ENCODE data around the gene PHYHIPL. TPM values are rescaled to one million over a fixed set of nuclear protein-coding genes. Genes with fewer than 3 reads are reported as not detected.

The PHYHIPL gene
- total and polyA plus RNA-seq, 2 of the 4 experiments (the other 2 are of a cell fraction): not detected

GRCh38 chr10:59244871-59245270 is 68.4 kb downstream of the PHYHIPL start:
- in situ Hi-C loops (cut with MboI; ENCODE audit: low sequenced_read_pairs) (loop anchor here (5.0 to 10.0 kb wide), 3 partner anchors 220 to 380 kb away; no protein-coding TSS in a partner anchor), intact Hi-C loops (cut with micrococcal nuclease) (loop anchor here (10.0 kb wide), 1 partner anchor 560 kb away; no protein-coding TSS in a partner anchor), dilution Hi-C loops (cut with HindIII; ENCODE audit: low sequenced_read_pairs, unreplicated experiment) (no loop called here)
- no peak overlapping the region for H4K8ac ChIP-seq (ENCODE audit: low read depth in 2 of 2, low read length in 2 of 2)
- H3K27ac ChIP-seq (ENCODE audit: insufficient read depth, low read length): no peak overlapping the region
- H2AFZ ChIP-seq (replicated peaks; ENCODE audit: low read length, poor library complexity): no peak overlapping the region
- no peak overlapping the region for H4K91ac ChIP-seq (ENCODE audit: insufficient read depth, low read depth, low read length)
- H2BK20ac ChIP-seq (ENCODE audit: low read depth, low read length): no peak overlapping the region
- H3K4me3 ChIP-seq (ENCODE audit: insufficient read depth, low read depth, low read length): no peak overlapping the region
- no peak overlapping the region for H4K5ac ChIP-seq (ENCODE audit: low read depth, low read length)
- ChIA-PET POLR2A (ENCODE audit: unreplicated experiment) (no interaction called here), CTCF (no interaction called here)
- H3K4me1 ChIP-seq (ENCODE audit: control insufficient read depth, insufficient read depth, low read length): no peaks in the 10 kb centered on the region
- H2AK5ac ChIP-seq (ENCODE audit: low read depth, low read length): no peak overlapping the region
- H3K36me3 ChIP-seq (ENCODE audit: control insufficient read depth, insufficient read depth, low read length): no peaks in the 10 kb centered on the region
- H3K14ac ChIP-seq (replicated peaks; ENCODE audit: low read depth, low read length): no peak overlapping the region
- H2BK120ac ChIP-seq (ENCODE audit: low read depth, low read length): no peak overlapping the region
- WGBS, 2 experiments (ENCODE audit: extremely low coverage in 2 of 2, insufficient read length in 1 of 2): no CpG with 5 or more reads among the region's 1 CpG
- H3K9me1 ChIP-seq (ENCODE audit: insufficient read depth, low read length): no peaks in the 10 kb centered on the region
- no peak overlapping the region for H3K9ac ChIP-seq (ENCODE audit: low read depth, low read length)
- H3K9me3 ChIP-seq (ENCODE audit: control insufficient read depth, insufficient read depth, low read length): no peaks in the 10 kb centered on the region
- no peak overlapping the region for H3K18ac ChIP-seq (ENCODE audit: low read depth, low read length)
- no peak for ATAC-seq (ENCODE audit: low read depth)
- no peak for TF ChIP-seq POLR2A (IDR thresholded peaks at IDR 0.05; ENCODE audit: low read depth, low read length)
- no peak for TF ChIP-seq USF2 (IDR thresholded peaks at IDR 0.05; ENCODE audit: low read depth, low read length)
- no peak for TF ChIP-seq RFX5 (IDR thresholded peaks at IDR 0.05; ENCODE audit: low read depth, low read length)
- TF ChIP-seq CTCF (conservative IDR thresholded peaks at IDR 0.05; ENCODE audit: low read depth, low read length): no peak
- TF ChIP-seq MAZ (IDR thresholded peaks at IDR 0.05; ENCODE audit: borderline replicate concordance, low read depth, low read length): no peak
- no peak for TF ChIP-seq NFE2L2 (IDR thresholded peaks at IDR 0.05; ENCODE audit: low read depth, low read length)
- no peak for TF ChIP-seq RCOR1 (IDR thresholded peaks at IDR 0.05; ENCODE audit: insufficient replicate concordance, low read length)
- TF ChIP-seq FOS (IDR thresholded peaks at IDR 0.05; ENCODE audit: low read depth, low read length): no peak
- TF ChIP-seq MAFK (IDR thresholded peaks at IDR 0.05; ENCODE audit: low read depth, low read length): no peak
- TF ChIP-seq BHLHE40 (IDR thresholded peaks at IDR 0.05; ENCODE audit: low read depth, low read length): no peak
- TF ChIP-seq MXI1 (IDR thresholded peaks at IDR 0.05; ENCODE audit: borderline replicate concordance, low read depth, low read length): no peak
- no peak for TF ChIP-seq CHD1 (IDR thresholded peaks at IDR 0.05; ENCODE audit: low read depth, low read length)
- no peak for TF ChIP-seq ELK1 (IDR thresholded peaks at IDR 0.05; ENCODE audit: borderline replicate concordance, low read depth, low read length)
- no peak for TF ChIP-seq CEBPB (IDR thresholded peaks at IDR 0.05; ENCODE audit: low read depth, low read length)
- no peak for TF ChIP-seq RAD21 (IDR thresholded peaks at IDR 0.05; ENCODE audit: low read length)
- no peak overlapping the region for H2BK15ac ChIP-seq (ENCODE audit: low read depth, low read length)
- BruUV-seq (replicated peaks): no TSS peak
- H3K23ac ChIP-seq (ENCODE audit: low read depth, low read length): no peak overlapping the region
- no peak overlapping the region for H3K4me2 ChIP-seq (ENCODE audit: low read depth, low read length)
- DNase-seq: no peak
- H3K27me3 ChIP-seq (ENCODE audit: control insufficient read depth, insufficient read depth, low read length): no peaks in the 10 kb centered on the region
- no peaks in the 10 kb centered on the region for H3K79me1 ChIP-seq (ENCODE audit: low read depth in 1 of 2, low read length in 2 of 2)
- H3K4ac ChIP-seq (ENCODE audit: low read depth, low read length): no peak overlapping the region
- H2AK9ac ChIP-seq (replicated peaks; ENCODE audit: low read depth, low read length, poor library complexity): no peak overlapping the region
- H3K56ac ChIP-seq (ENCODE audit: extremely low read depth, insufficient read depth, low read length): no peak overlapping the region
- H4K20me1 ChIP-seq (ENCODE audit: insufficient read depth, low read length): no peaks in the 10 kb centered on the region
- H2BK5ac ChIP-seq (ENCODE audit: low read depth, low read length, poor library complexity, severe bottlenecking): no peak overlapping the region
